HPDE6-E6E7 (cell line): ENCODE results near the gene DEFB121.
"Not testable (repeated sequence)": the region's sequence is repeated elsewhere in the genome, so short reads cannot be mapped to it uniquely, and the experiment has no call there.

Source experiments
- DNase-seq: peaks from one replicate; pipeline ENCODE4 v3.0.0; 2011; ENCODE audit warnings: missing footprints; ENCODE audit errors: extremely low spot score

The DEFB121 gene

GRCh38 chr20:31406115-31406514 is at the start of gene DEFB121:
Gene DEFB121, minus strand, starts transcription at chr20:31406215. Its CDS starts 63 bp downstream, at chr20:31406152.
- no peak for DNase-seq

GRCh38 chr20:31454361-31454760 is 48.3 kb upstream of the DEFB121 start:
- no peak for DNase-seq

- DNase-seq = no peak
These were observed 46.6 kb upstream of the DEFB121 start for GRCh38 chr20:31452575-31452974.

GRCh38 chr20:31449511-31450414 is 43.7 kb upstream of the DEFB121 start:
- DNase-seq = no peak

GRCh38 chr20:31446084-31446819 is 40.2 kb upstream of the DEFB121 start:
- no peak for DNase-seq

- no peak for DNase-seq
These were observed 34.1 kb upstream of the DEFB121 start, which contains the start of gene DEFB123 for GRCh38 chr20:31440012-31440659. Gene DEFB123, plus strand, starts transcription at chr20:31440632. Its CDS starts 67 bp downstream, at chr20:31440699.

- no peak for DNase-seq
These were observed 24.6 kb upstream of the DEFB121 start for GRCh38 chr20:31430568-31431115.

- DNase-seq = not testable (repeated sequence)
These were observed 21.6 kb upstream of the DEFB121 start for GRCh38 chr20:31427576-31427975.

GRCh38 chr20:31426891-31427551 is 21.0 kb upstream of the DEFB121 start:
- DNase-seq = not testable (repeated sequence)

GRCh38 chr20:31425797-31426196 is 19.8 kb upstream of the DEFB121 start:
- DNase-seq = no peak

GRCh38 chr20:31418307-31418706 is 12.3 kb upstream of the DEFB121 start:
- no peak for DNase-seq

GRCh38 chr20:31415653-31416052 is 9.6 kb upstream of the DEFB121 start:
- no peak for DNase-seq

GRCh38 chr20:31414381-31414780 is 8.4 kb upstream of the DEFB121 start:
- no peak for DNase-seq

- no peak for DNase-seq
These were observed 4.0 kb upstream of the DEFB121 start for GRCh38 chr20:31410011-31410410.

GRCh38 chr20:31403886-31404285 is 2.1 kb downstream of the DEFB121 start:
- DNase-seq = no peak

- DNase-seq = no peak
These were observed 11.1 kb downstream of the DEFB121 start for GRCh38 chr20:31394900-31395299.

- no peak for DNase-seq
These were observed 13.2 kb downstream of the DEFB121 start for GRCh38 chr20:31392836-31393235.

- no peak for DNase-seq
These were observed 15.5 kb downstream of the DEFB121 start, which contains the start of gene DEFB119 for GRCh38 chr20:31390490-31390889. Gene DEFB119, minus strand, starts transcription at chr20:31390590. Its CDS starts 107 bp downstream, at chr20:31390483.

GRCh38 chr20:31374346-31374745 is 31.7 kb downstream of the DEFB121 start:
- DNase-seq = no peak

GRCh38 chr20:31368301-31368700 is 37.7 kb downstream of the DEFB121 start, which contains the start of gene DEFB118:
Gene DEFB118, plus strand, starts transcription at chr20:31368601. Its CDS starts 50 bp downstream, at chr20:31368651.
- DNase-seq = no peak

- DNase-seq = not testable (repeated sequence)
These were observed 41.7 kb downstream of the DEFB121 start for GRCh38 chr20:31364272-31364671.
